ENCODE results near the gene NATD1. TPM values are rescaled to one million over a fixed set of nuclear protein-coding genes. Genes with fewer than 3 reads are reported as not detected.

NATD1 gene
- total RNA-seq, 2 experiments from 2014 or later: 7.2 to 8.3 TPM

GRCh38 chr17:21211825-21212479, 41.3 kb downstream of the NATD1 start:
- ChIA-PET POLR2A (interaction anchor here (0.6 to 3.0 kb wide), 5 partner anchors 11 to 169 kb away, joined by 3 to 15 read pairs (median 6); partner anchors contain the start of genes NATD1 and USP22), CTCF (interaction anchor here (1.1 to 2.8 kb wide), 5 partner anchors 28 to 169 kb away, joined by 4 to 10 read pairs (median 5); partner anchors contain the start of gene USP22)
- Mint-ChIP-seq H3K27ac (no peak overlapping the region), H3K4me3 (peak overlapping the region; percentile 86), H3K36me3 (ENCODE audit: low read depth) (peaks cover 25% of the 10 kb centered on the region), H3K4me1 (peaks cover 52% of the 10 kb centered on the region), H3K9me3 (no peaks in the 10 kb centered on the region), H3K27me3 (no peaks in the 10 kb centered on the region)
- DNase-seq: no peak

- H3K36me3 Mint-ChIP-seq (ENCODE audit: low read depth): peaks cover 28% of the 10 kb centered on the region
- ChIA-PET POLR2A (interaction anchor here (0.9 kb wide), 1 partner anchor 10 kb away, joined by 3 read pairs; no protein-coding TSS in a partner anchor), CTCF (no interaction called here)
- no peaks in the 10 kb centered on the region for H3K27me3 Mint-ChIP-seq
- no peak overlapping the region for H3K27ac Mint-ChIP-seq
- DNase-seq: no peak
- no peaks in the 10 kb centered on the region for H3K9me3 Mint-ChIP-seq
- H3K4me1 Mint-ChIP-seq: peaks cover 41% of the 10 kb centered on the region
- no peak overlapping the region for H3K4me3 Mint-ChIP-seq
These were observed 42.7 kb downstream of the NATD1 start for GRCh38 chr17:21210411-21211076.

GRCh38 chr17:21209511-21210175, 43.6 kb downstream of the NATD1 start:
- Mint-ChIP-seq H3K36me3 (ENCODE audit: low read depth) (peaks cover 28% of the 10 kb centered on the region), H3K27ac (no peak overlapping the region), H3K4me1 (peaks cover 33% of the 10 kb centered on the region), H3K9me3 (no peaks in the 10 kb centered on the region), H3K27me3 (no peaks in the 10 kb centered on the region), H3K4me3 (no peak overlapping the region)
- ChIA-PET CTCF (no interaction called here), POLR2A (no interaction called here)
- no peak for DNase-seq

- H3K27me3 Mint-ChIP-seq: no peaks in the 10 kb centered on the region
- no peak for DNase-seq
- ChIA-PET CTCF (no interaction called here), POLR2A (no interaction called here)
- H3K9me3 Mint-ChIP-seq: no peaks in the 10 kb centered on the region
- H3K36me3 Mint-ChIP-seq (ENCODE audit: low read depth): peaks cover 26% of the 10 kb centered on the region
- H3K4me3 Mint-ChIP-seq: no peak overlapping the region
- peaks cover 36% of the 10 kb centered on the region for H3K4me1 Mint-ChIP-seq
- H3K27ac Mint-ChIP-seq: no peak overlapping the region
These were observed 44.9 kb downstream of the NATD1 start for GRCh38 chr17:21208352-21208751.

GRCh38 chr17:21204935-21205334, 48.3 kb downstream of the NATD1 start:
- ChIA-PET CTCF (no interaction called here), POLR2A (interaction anchor here (1.1 kb wide), 1 partner anchor 8 kb away, joined by 5 read pairs; no protein-coding TSS in a partner anchor)
- peaks cover 27% of the 10 kb centered on the region for H3K36me3 Mint-ChIP-seq (ENCODE audit: low read depth)
- H3K9me3 Mint-ChIP-seq: no peaks in the 10 kb centered on the region
- no peaks in the 10 kb centered on the region for H3K27me3 Mint-ChIP-seq
- peaks cover 12% of the 10 kb centered on the region for H3K4me1 Mint-ChIP-seq
- H3K27ac Mint-ChIP-seq: no peak overlapping the region
- no peak for DNase-seq
- no peak overlapping the region for H3K4me3 Mint-ChIP-seq

GRCh38 chr17:21202512-21202911, 50.7 kb downstream of the NATD1 start:
- Mint-ChIP-seq H3K9me3 (no peaks in the 10 kb centered on the region), H3K4me1 (peaks cover 12% of the 10 kb centered on the region), H3K36me3 (ENCODE audit: low read depth) (peaks cover 30% of the 10 kb centered on the region), H3K4me3 (no peak overlapping the region), H3K27me3 (no peaks in the 10 kb centered on the region), H3K27ac (no peak overlapping the region)
- no peak for DNase-seq
- POLR2A ChIA-PET: interaction anchor here (2.0 kb wide), 1 partner anchor 9 kb away, joined by 7 read pairs; no protein-coding TSS in a partner anchor
- CTCF ChIA-PET: no interaction called here

DNA sequence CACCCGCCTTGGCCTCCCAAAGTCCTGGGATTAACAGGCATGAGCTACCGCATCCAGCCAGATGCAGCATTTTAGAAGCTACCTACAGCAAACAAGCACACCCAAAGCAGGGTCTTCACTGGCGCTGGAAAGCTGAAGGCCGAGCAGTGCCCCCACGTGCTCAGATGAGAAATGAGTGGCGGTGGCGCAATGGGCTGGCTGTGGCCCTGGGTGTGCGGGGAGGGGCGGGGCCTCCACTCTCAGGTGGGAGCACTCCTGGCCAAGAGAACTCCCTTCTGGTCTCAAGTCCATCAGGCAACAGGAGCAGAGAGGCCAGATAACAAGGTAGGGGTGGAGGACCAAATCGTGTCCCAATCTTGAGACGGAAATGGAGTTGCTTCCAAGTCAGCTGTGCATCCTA, 51.3 kb downstream of the NATD1 start:
- peaks cover 34% of the 10 kb centered on the region for H3K36me3 Mint-ChIP-seq (ENCODE audit: low read depth)
- POLR2A ChIA-PET: interaction anchor here (1.0 to 2.0 kb wide), 2 partner anchors 10 to 12 kb away, joined by 5 to 7 read pairs; partner anchors contain the start of gene TMEM11
- no peaks in the 10 kb centered on the region for H3K9me3 Mint-ChIP-seq
- H3K4me1 Mint-ChIP-seq: peaks cover 12% of the 10 kb centered on the region
- H3K27ac Mint-ChIP-seq: no peak overlapping the region
- no peak for DNase-seq
- H3K4me3 Mint-ChIP-seq: no peak overlapping the region
- no peaks in the 10 kb centered on the region for H3K27me3 Mint-ChIP-seq
- CTCF ChIA-PET: no interaction called here

GRCh38 chr17:21201298-21201595, 52.0 kb downstream of the NATD1 start:
- ChIA-PET CTCF (no interaction called here), POLR2A (interaction anchor here (1.0 to 2.0 kb wide), 2 partner anchors 11 to 12 kb away, joined by 5 to 7 read pairs; partner anchors contain the start of gene TMEM11)
- Mint-ChIP-seq H3K9me3 (no peaks in the 10 kb centered on the region), H3K4me1 (peaks cover 12% of the 10 kb centered on the region), H3K36me3 (ENCODE audit: low read depth) (peaks cover 39% of the 10 kb centered on the region), H3K4me3 (no peak overlapping the region), H3K27me3 (no peaks in the 10 kb centered on the region), H3K27ac (no peak overlapping the region)
- no peak for DNase-seq

- no peak for DNase-seq
- peaks cover 12% of the 10 kb centered on the region for H3K4me1 Mint-ChIP-seq
- H3K9me3 Mint-ChIP-seq: no peaks in the 10 kb centered on the region
- ChIA-PET POLR2A (interaction anchor here (1.0 to 2.0 kb wide), 2 partner anchors 11 to 13 kb away, joined by 5 to 7 read pairs; partner anchors contain the start of gene TMEM11), CTCF (no interaction called here)
- no peak overlapping the region for H3K27ac Mint-ChIP-seq
- no peak overlapping the region for H3K4me3 Mint-ChIP-seq
- H3K27me3 Mint-ChIP-seq: no peaks in the 10 kb centered on the region
- H3K36me3 Mint-ChIP-seq (ENCODE audit: low read depth): peaks cover 35% of the 10 kb centered on the region
These were observed 52.5 kb downstream of the NATD1 start for GRCh38 chr17:21200590-21201297.

- Mint-ChIP-seq H3K4me1 (peaks cover 11% of the 10 kb centered on the region), H3K36me3 (ENCODE audit: low read depth) (peaks cover 35% of the 10 kb centered on the region), H3K4me3 (no peak overlapping the region), H3K9me3 (no peaks in the 10 kb centered on the region), H3K27ac (no peak overlapping the region), H3K27me3 (no peaks in the 10 kb centered on the region)
- ChIA-PET CTCF (no interaction called here), POLR2A (no interaction called here)
- no peak for DNase-seq
These were observed 53.4 kb downstream of the NATD1 start for GRCh38 chr17:21199856-21200255.

GRCh38 chr17:21199311-21199710, 53.9 kb downstream of the NATD1 start:
- Mint-ChIP-seq H3K36me3 (ENCODE audit: low read depth) (peaks cover 41% of the 10 kb centered on the region), H3K9me3 (no peaks in the 10 kb centered on the region), H3K27ac (no peak overlapping the region), H3K4me3 (no peak overlapping the region), H3K27me3 (no peaks in the 10 kb centered on the region), H3K4me1 (peaks cover 13% of the 10 kb centered on the region)
- CTCF ChIA-PET: no interaction called here
- no peak for DNase-seq
- POLR2A ChIA-PET: no interaction called here

GRCh38 chr17:21198411-21198810, 54.8 kb downstream of the NATD1 start:
- Mint-ChIP-seq H3K36me3 (ENCODE audit: low read depth) (peaks cover 41% of the 10 kb centered on the region), H3K4me3 (no peak overlapping the region), H3K27me3 (no peaks in the 10 kb centered on the region), H3K9me3 (no peaks in the 10 kb centered on the region), H3K4me1 (peaks cover 16% of the 10 kb centered on the region), H3K27ac (no peak overlapping the region)
- DNase-seq: no peak
- ChIA-PET POLR2A (no interaction called here), CTCF (no interaction called here)

DNA sequence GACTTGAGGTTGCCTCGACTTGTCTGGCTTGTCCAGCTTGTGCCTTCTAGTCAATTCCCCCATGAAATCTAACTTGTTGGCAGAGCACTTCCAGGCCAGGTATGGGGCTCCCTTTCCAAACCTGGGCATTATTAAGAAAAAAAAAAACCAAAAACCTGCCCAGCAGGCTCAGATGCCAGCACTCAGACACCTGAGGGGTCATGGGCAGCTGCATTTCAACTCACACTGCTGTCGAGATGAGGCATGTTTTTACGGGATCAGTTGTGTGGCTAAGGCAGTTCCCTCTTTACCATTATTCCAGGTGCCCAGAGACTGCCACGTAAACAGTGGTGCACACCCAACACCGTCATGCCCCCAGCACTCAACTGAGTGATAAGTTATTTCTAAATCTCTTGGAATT, 57.1 kb downstream of the NATD1 start:
- no peak overlapping the region for H3K4me3 Mint-ChIP-seq
- peaks cover 22% of the 10 kb centered on the region for H3K4me1 Mint-ChIP-seq
- no peaks in the 10 kb centered on the region for H3K27me3 Mint-ChIP-seq
- peaks cover 41% of the 10 kb centered on the region for H3K36me3 Mint-ChIP-seq (ENCODE audit: low read depth)
- H3K9me3 Mint-ChIP-seq: no peaks in the 10 kb centered on the region
- POLR2A ChIA-PET: no interaction called here
- no peak overlapping the region for H3K27ac Mint-ChIP-seq
- no peak for DNase-seq
- CTCF ChIA-PET: no interaction called here
